NCI-H1417 (cell line): ENCODE measurements around the gene KRTAP19-8.
A peak's percentile ranks its signal among the peaks of the same experiment; 100 is the strongest.

Experiments used
- DNase-seq, 3 experiments: peaks; one replicate each; lab custom pipeline; 2025; lab: John Stamatoyannopoulos, UW

The KRTAP19-8 gene

GRCh38 chr21:31012133-31013089 is 25.9 kb downstream of the KRTAP19-8 start:
- no peak for DNase-seq

- no peak for DNase-seq
These were observed 26.9 kb downstream of the KRTAP19-8 start for GRCh38 chr21:31011412-31011811.

- DNase-seq: no peak
These were observed 29.9 kb downstream of the KRTAP19-8 start for GRCh38 chr21:31008355-31008754.

GRCh38 chr21:31005019-31005418 is 33.3 kb downstream of the KRTAP19-8 start:
- peak in 1 of 3 experiments; percentile 60 for DNase-seq

GRCh38 chr21:31003471-31003870 is 34.8 kb downstream of the KRTAP19-8 start:
- DNase-seq: no peak

- DNase-seq: no peak
These were observed 40.7 kb downstream of the KRTAP19-8 start for GRCh38 chr21:30997541-30997940.

GRCh38 chr21:30996728-30997127 is 41.5 kb downstream of the KRTAP19-8 start:
- no peak for DNase-seq

- no peak for DNase-seq
These were observed 43.3 kb downstream of the KRTAP19-8 start for GRCh38 chr21:30994932-30995331.

GRCh38 chr21:30990514-30991262 is 47.6 kb downstream of the KRTAP19-8 start:
- DNase-seq: peak in 2 of 3 experiments; percentile 59 to 85

- no peak for DNase-seq
These were observed 49.6 kb downstream of the KRTAP19-8 start for GRCh38 chr21:30988706-30989105.
